Fibroblast of lung (primary cell): Measurements from ENCODE around the gene BCAR1.

Source experiments
- CTCF ChIP-seq, 2 donors: IDR thresholded peaks in 1 of 2; conservative IDR thresholded peaks in 1 of 2; 1 replicate in 1 of 2; 2 replicates in 1 of 2; pipeline ENCODE4 v1.5.1; 2011 to 2012; ENCODE audit warnings: low read length in 2 of 2, control low read depth in 1 of 2, inconsistent platforms in 1 of 2, low read depth in 1 of 2, mild to moderate bottlenecking in 1 of 2
- EZH2 ChIP-seq: IDR thresholded peaks from 2 replicates; pipeline ENCODE4 v1.5.1; 2012; ENCODE audit warnings: low read length, control low read depth, mild to moderate bottlenecking; ENCODE audit errors: missing control alignments

- TF ChIP-seq CTCF (conservative IDR thresholded peaks at IDR 0.05 in 1 of 2, IDR thresholded peaks at IDR 0.05 in 1 of 2; ENCODE audit: low read depth in 1 of 2, low read length in 2 of 2) (no peak), EZH2 (no peak)
These were observed 4.7 kb upstream of the BCAR1 start for GRCh38 chr16:75256059-75256571.
